DLD1 (cell line): ENCODE measurements around the gene DUSP9.
"Not testable (repeated sequence)": the region's sequence is repeated elsewhere in the genome, so short reads cannot be mapped to it uniquely, and the experiment has no call there.

Experiments
- in situ Hi-C: cut with HindIII; loops from 2 replicates; pipeline ENCODE4 v1.10.0; 2017; ENCODE audit warnings: low sequenced_read_pairs

DUSP9 gene

GRCh38 chrX:153646620-153647373 is at the start of gene DUSP9:
TSS of gene DUSP9 (plus strand) at chrX:153647203. CDS start at chrX:153647954, 751 bp downstream.
- in situ Hi-C loops: no loop called here

- in situ Hi-C loops: no loop called here
Observed at GRCh38 chrX:153598541-153599191, 48.3 kb upstream of the DUSP9 start, which contains the start of gene CCNQ. TSS of gene CCNQ (minus strand) at chrX:153599139. CDS start at chrX:153599073, 66 bp downstream.

- in situ Hi-C loops: no loop called here
Observed at GRCh38 chrX:153599192-153600031, 47.6 kb upstream of the DUSP9 start.

GRCh38 chrX:153600032-153600373 is 47.0 kb upstream of the DUSP9 start:
- in situ Hi-C loops: no loop called here

- in situ Hi-C loops: no loop called here
Observed at GRCh38 chrX:153600921-153601320, 46.1 kb upstream of the DUSP9 start.

- in situ Hi-C loops: no loop called here
Observed at GRCh38 chrX:153601511-153602110, 45.4 kb upstream of the DUSP9 start.

- in situ Hi-C loops: no loop called here
Observed at GRCh38 chrX:153602601-153603000, 44.4 kb upstream of the DUSP9 start.

GRCh38 chrX:153603131-153603656 is 43.8 kb upstream of the DUSP9 start:
- in situ Hi-C loops: no loop called here

- in situ Hi-C loops: not testable (repeated sequence)
Observed at GRCh38 chrX:153604666-153605380, 42.2 kb upstream of the DUSP9 start.

- in situ Hi-C loops: no loop called here
Observed at GRCh38 chrX:153606503-153606902, 40.5 kb upstream of the DUSP9 start.

- in situ Hi-C loops: no loop called here
Observed at GRCh38 chrX:153608376-153608775, 38.6 kb upstream of the DUSP9 start.

GRCh38 chrX:153608806-153609205 is 38.2 kb upstream of the DUSP9 start:
- in situ Hi-C loops: no loop called here

- in situ Hi-C loops: no loop called here
Observed at GRCh38 chrX:153609917-153610835, 36.8 kb upstream of the DUSP9 start.

- in situ Hi-C loops: no loop called here
Observed at GRCh38 chrX:153610836-153611213, 36.2 kb upstream of the DUSP9 start.

GRCh38 chrX:153611298-153612095 is 35.5 kb upstream of the DUSP9 start:
- in situ Hi-C loops: no loop called here

GRCh38 chrX:153612413-153612812 is 34.6 kb upstream of the DUSP9 start:
- in situ Hi-C loops: no loop called here

- in situ Hi-C loops: no loop called here
Observed at GRCh38 chrX:153614818-153615217, 32.2 kb upstream of the DUSP9 start.

GRCh38 chrX:153620576-153620975 is 26.4 kb upstream of the DUSP9 start:
- in situ Hi-C loops: no loop called here
